PC-3 (cell line): ENCODE results near the gene PZP.

Experiments used
- CTCF ChIP-seq: fragments of 300-600 bp; sonication (generic); conservative IDR thresholded peaks from 2 replicates; pipeline ENCODE4 v1.5.1; 2017; ENCODE audit warnings: antibody characterized with exemption, low read depth, mild to moderate bottlenecking, low read length
- EZH2phosphoT487 ChIP-seq: fragments of 300-600 bp; sonication (generic); IDR thresholded peaks from 2 replicates; pipeline ENCODE4 v1.6.1; 2018; ENCODE audit warnings: mild to moderate bottlenecking, antibody characterized with exemption, low read length, borderline replicate concordance

DNA sequence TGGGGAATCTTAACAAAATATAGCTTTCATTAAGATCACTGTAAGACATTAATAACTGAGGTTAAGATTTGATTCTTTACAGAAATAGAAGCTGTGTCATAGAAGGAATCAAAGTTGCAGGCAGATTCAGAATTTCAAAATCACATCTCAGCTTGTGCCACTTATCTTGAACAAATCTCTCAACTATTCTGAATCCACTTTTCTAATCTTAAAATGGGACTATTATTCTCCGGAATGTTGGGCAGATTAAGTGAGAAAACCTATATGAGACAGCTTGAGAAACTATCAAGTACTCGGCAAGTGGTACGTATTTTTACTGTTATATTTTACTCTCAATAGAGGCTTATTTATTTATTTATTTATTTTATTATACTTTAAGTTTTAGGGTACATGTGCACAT lies 28.4 kb downstream of the PZP start:
- TF ChIP-seq EZH2phosphoT487 (no peak), CTCF (no peak)
